Activated CD4-positive, alpha-beta memory T cell treated with anti-CD3 and anti-CD28 coated beads, Interleukin-2, amount 10 ng/mL, durations not matched to agents 7 days and 5 days (primary cell): ENCODE results near the gene ZNF497. TPM values are rescaled to one million over a fixed set of nuclear protein-coding genes. Genes with fewer than 3 reads are reported as not detected.
"Not testable (repeated sequence)": the region's sequence is repeated elsewhere in the genome, so short reads cannot be mapped to it uniquely, and the experiment has no call there.

Experiments used
- CTCF ChIA-PET: fragments of 350-600 bp; sonication (Branson Sonifier 250); formaldehyde crosslinking; loops from one replicate; lab custom pipeline; 2021; ENCODE audit warnings: antibody characterized with exemption, inconsistent platforms; lab: Charles Lee
- POLR2A ChIA-PET: fragments of 350-600 bp; sonication (Branson Sonifier 250); formaldehyde crosslinking; loops from one replicate; lab custom pipeline; 2021; ENCODE audit warnings: antibody characterized with exemption; lab: Charles Lee
- DNase-seq: peaks from one replicate; pipeline ENCODE4 v3.0.0-alpha.2; 2020
- H3K27ac Mint-ChIP-seq: one replicate; pipeline ENCODE4 v1.8.0; 2021; ENCODE audit warnings: mild to moderate bottlenecking, mixed read lengths
- H3K27me3 Mint-ChIP-seq: one replicate; pipeline ENCODE4 v1.8.0; 2021; ENCODE audit warnings: mixed read lengths
- H3K36me3 Mint-ChIP-seq: one replicate; pipeline ENCODE4 v1.8.0; 2021; ENCODE audit warnings: low read depth, mixed read lengths
- H3K4me1 Mint-ChIP-seq: one replicate; pipeline ENCODE4 v1.8.0; 2021; ENCODE audit warnings: mixed read lengths
- H3K4me3 Mint-ChIP-seq: one replicate; pipeline ENCODE4 v1.8.0; 2021; ENCODE audit warnings: mild to moderate bottlenecking, mixed read lengths
- H3K9me3 Mint-ChIP-seq: one replicate; pipeline ENCODE4 v1.8.0; 2021; ENCODE audit warnings: mixed read lengths
- total RNA-seq, 2 experiments: library from RNA; stranded (reverse); gene quantifications; one replicate each; pipeline ENCODE4 v1.2.3, GENCODE V29; 2021

Gene ZNF497
- total RNA-seq: 1 to 10 TPM; 1.1 to 1.2 TPM

- Mint-ChIP-seq H3K36me3 (peaks cover 4% of the 10 kb centered on the region), H3K9me3 (no peaks in the 10 kb centered on the region), H3K4me1 (peaks cover 15% of the 10 kb centered on the region), H3K27me3 (no peaks in the 10 kb centered on the region), H3K4me3 (peak within 1 kb of the TSS; percentile 89), H3K27ac (peak within 1 kb of the TSS; percentile 77)
- ChIA-PET CTCF (interaction anchor here (0.7 to 3.1 kb wide), 7 partner anchors 15 to 152 kb away, joined by 3 to 15 read pairs (median 3); partner anchors contain the start of genes ZNF584 and ZSCAN22), POLR2A (interaction anchor here (0.7 to 3.1 kb wide), 23 partner anchors 9 to 763 kb away, joined by 3 to 22 read pairs (median 5); partner anchors contain the start of genes ERVK3-1, RPS5, ZBTB45 and ZNF274)
- peak; percentile 97 for DNase-seq
Observed at GRCh38 chr19:58362272-58362994, at the start of gene ZNF497. ZNF497 (minus strand) TSS chr19:58362751; CDS start chr19:58357635, 5,116 bp downstream.

DNA sequence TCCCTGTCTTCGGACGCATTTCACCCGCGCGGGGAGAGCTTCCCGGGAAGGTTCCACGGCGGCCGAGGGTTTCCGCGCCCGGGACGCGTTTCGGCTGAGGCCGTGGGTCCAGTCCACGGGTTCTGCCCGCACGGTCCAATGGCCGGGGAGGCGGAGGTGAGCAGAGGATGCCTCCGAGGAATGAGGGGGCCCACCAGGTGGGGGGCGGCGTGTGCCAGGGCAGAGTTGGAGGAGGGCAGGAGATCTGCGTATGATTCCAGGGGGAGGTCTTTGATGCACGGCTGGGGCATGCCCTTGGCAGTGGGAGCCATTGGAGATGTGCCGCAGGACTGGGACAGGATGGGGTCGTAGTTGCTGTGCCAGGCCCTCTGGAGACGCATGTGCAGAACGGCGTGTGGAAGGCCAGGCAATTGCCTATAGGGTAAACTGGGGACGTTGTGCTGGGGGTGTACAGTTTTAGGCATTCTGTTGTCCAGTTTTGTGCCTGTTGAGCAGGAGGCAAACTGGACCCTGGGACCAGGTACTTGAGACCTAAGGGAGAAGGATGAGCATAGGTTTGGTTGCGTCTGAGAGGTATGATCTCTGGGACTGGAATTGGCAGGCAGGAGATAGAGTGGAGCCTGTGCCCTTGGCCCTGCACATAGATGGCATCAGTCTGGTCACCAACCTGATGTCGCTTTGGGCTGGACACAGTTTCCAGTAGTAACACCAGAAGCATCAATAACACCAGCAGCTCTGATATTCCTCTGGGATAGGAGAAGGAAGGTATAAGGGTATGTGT is 46.6 kb upstream of the ZNF497 start:
- no peaks in the 10 kb centered on the region for H3K27me3 Mint-ChIP-seq
- H3K9me3 Mint-ChIP-seq: no peaks in the 10 kb centered on the region
- CTCF ChIA-PET: interaction anchor here (0.6 to 1.0 kb wide), 6 partner anchors 27 to 111 kb away, joined by 3 to 5 read pairs (median 4); partner anchors contain the start of genes ZBTB45, ZNF497 and ZSCAN22
- H3K27ac Mint-ChIP-seq: peak overlapping the region; percentile 62
- H3K4me1 Mint-ChIP-seq: peaks cover 35% of the 10 kb centered on the region
- peak overlapping the region; percentile 95 for H3K4me3 Mint-ChIP-seq
- no peak for DNase-seq
- peaks cover 15% of the 10 kb centered on the region for H3K36me3 Mint-ChIP-seq
- POLR2A ChIA-PET: interaction anchor here (0.8 to 1.2 kb wide), 5 partner anchors 24 to 1088 kb away, joined by 3 to 7 read pairs (median 3); partner anchors contain the start of gene ZNF132

DNA sequence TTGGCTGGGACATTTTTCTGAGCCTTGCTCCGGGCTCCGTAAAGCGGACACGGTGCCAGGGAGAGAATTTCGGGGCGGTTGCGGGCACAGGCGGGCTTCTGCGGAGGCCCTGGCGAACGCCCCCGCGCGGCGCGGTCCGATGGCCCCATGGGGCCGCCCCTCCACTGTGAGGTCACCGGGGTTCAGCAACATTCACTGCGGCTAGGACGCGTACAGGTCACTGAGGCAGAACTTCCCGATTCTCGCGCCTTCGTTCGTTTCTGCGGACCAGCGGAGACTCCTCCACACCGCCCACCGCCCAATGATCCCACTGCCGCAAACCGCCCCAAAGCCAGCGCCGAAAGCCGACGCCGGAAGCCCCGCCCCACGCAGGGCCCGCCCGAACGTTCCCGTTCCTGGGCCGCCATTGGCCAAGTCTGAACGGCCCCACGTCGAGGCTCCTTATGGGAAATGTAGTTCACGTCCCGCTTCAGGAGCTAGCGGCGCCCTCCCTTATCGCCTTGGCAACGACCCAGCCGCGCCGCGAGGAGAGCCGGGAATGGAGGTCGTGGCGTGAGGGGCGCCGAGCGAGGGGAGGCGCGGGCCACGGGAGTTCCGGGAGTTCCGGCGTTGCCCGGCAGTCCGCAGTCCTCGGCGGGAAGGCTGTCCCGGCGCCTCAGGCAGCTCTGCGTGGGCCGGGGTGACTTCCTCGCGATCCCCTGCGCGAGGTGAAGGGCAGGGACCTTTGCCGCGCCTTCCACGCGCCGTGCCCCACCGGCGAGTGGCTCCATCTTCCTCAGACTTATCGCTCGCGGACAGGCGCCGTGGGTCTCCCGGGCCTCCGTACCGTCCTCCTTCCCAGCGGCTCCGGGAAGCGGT is 45.8 kb upstream of the ZNF497 start, which contains the start of gene ZNF584:
ZNF584 (plus strand) TSS at position 498 of the 858 bp plus-strand sequence. CDS start 499 bp downstream, outside the sequence.
- Mint-ChIP-seq H3K4me3 (peak within 1 kb of the TSS; percentile 95), H3K27ac (peak within 1 kb of the TSS; percentile 89), H3K4me1 (peaks cover 39% of the 10 kb centered on the region), H3K9me3 (no peaks in the 10 kb centered on the region), H3K36me3 (peaks cover 15% of the 10 kb centered on the region), H3K27me3 (no peaks in the 10 kb centered on the region)
- ChIA-PET POLR2A (interaction anchor here (0.8 to 1.2 kb wide), 5 partner anchors 23 to 1087 kb away, joined by 3 to 7 read pairs (median 3); partner anchors contain the start of gene ZNF132), CTCF (interaction anchor here (0.6 to 1.0 kb wide), 6 partner anchors 26 to 112 kb away, joined by 3 to 5 read pairs (median 4); partner anchors contain the start of genes ZBTB45, ZNF497 and ZSCAN22)
- peak; percentile 95 for DNase-seq

GRCh38 chr19:58407658-58408151 is 45.2 kb upstream of the ZNF497 start:
- ChIA-PET POLR2A (interaction anchor here (1.2 kb wide), 1 partner anchor 22 kb away, joined by 5 read pairs; no protein-coding TSS in a partner anchor), CTCF (interaction anchor here (1.0 kb wide), 3 partner anchors 45 to 93 kb away, joined by 3 to 5 read pairs (median 3); partner anchors contain the start of gene ZNF497)
- Mint-ChIP-seq H3K27me3 (no peaks in the 10 kb centered on the region), H3K4me3 (peak overlapping the region; percentile 95), H3K36me3 (peaks cover 12% of the 10 kb centered on the region), H3K9me3 (no peaks in the 10 kb centered on the region), H3K27ac (peak overlapping the region; percentile 89), H3K4me1 (peaks cover 43% of the 10 kb centered on the region)
- no peak for DNase-seq

GRCh38 chr19:58406818-58407657 is 44.5 kb upstream of the ZNF497 start:
- peaks cover 9% of the 10 kb centered on the region for H3K36me3 Mint-ChIP-seq
- H3K27ac Mint-ChIP-seq: peak overlapping the region; percentile 89
- POLR2A ChIA-PET: no interaction called here
- no peaks in the 10 kb centered on the region for H3K27me3 Mint-ChIP-seq
- CTCF ChIA-PET: no interaction called here
- H3K4me3 Mint-ChIP-seq: peak overlapping the region; percentile 95
- DNase-seq: no peak
- H3K9me3 Mint-ChIP-seq: no peaks in the 10 kb centered on the region
- H3K4me1 Mint-ChIP-seq: peaks cover 45% of the 10 kb centered on the region

- H3K27ac Mint-ChIP-seq, H3K4me3 Mint-ChIP-seq, POLR2A ChIA-PET: not testable (repeated sequence)
Observed at GRCh38 chr19:58403920-58404478, 41.4 kb upstream of the ZNF497 start.

DNA sequence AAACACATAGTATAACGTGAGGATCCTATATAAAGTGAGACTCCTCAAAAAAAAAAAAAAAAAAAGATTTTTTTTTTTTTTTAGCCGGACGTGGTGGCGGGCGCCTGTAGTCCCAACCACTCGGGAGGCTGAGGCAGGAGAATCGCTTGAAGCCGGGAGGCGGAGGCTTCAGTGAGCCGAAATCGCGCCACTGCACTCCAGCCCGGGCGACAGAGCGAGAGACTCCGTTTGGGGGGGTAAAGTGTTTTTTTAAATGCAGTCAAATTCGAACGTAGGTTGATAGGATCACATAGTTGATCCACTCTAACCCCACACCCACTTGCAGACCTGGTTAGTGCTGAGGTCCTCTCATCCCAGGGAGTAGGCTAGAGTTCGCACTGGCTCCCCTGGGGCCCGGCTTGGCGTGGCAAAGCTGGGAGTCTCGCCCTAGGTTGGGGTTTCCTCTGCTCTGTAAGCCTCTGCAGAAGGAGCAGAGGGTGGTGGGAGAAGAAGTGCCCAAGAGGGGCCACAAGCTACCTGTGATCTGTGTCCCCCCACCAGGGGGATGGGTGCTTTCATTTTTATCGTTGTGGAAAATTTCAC is 39.4 kb upstream of the ZNF497 start:
- ChIA-PET POLR2A (no interaction called here), CTCF (no interaction called here)
- no peaks in the 10 kb centered on the region for H3K27me3 Mint-ChIP-seq
- peak overlapping the region; percentile 74 for H3K27ac Mint-ChIP-seq
- H3K4me3 Mint-ChIP-seq: peak overlapping the region; percentile 80
- H3K36me3 Mint-ChIP-seq: peaks cover 5% of the 10 kb centered on the region
- DNase-seq: no peak
- no peaks in the 10 kb centered on the region for H3K9me3 Mint-ChIP-seq
- peaks cover 34% of the 10 kb centered on the region for H3K4me1 Mint-ChIP-seq

More at GRCh38 chr19:58403920-58404478, 41.4 kb upstream of the ZNF497 start:
- not testable (repeated sequence) for H3K27me3 Mint-ChIP-seq, DNase-seq, H3K36me3 Mint-ChIP-seq, H3K9me3 Mint-ChIP-seq
- CTCF ChIA-PET: interaction anchor here (0.7 kb wide), 1 partner anchor 126 kb away, joined by 4 read pairs; no protein-coding TSS in a partner anchor
- peaks cover 49% of the 10 kb centered on the region for H3K4me1 Mint-ChIP-seq

DNA sequence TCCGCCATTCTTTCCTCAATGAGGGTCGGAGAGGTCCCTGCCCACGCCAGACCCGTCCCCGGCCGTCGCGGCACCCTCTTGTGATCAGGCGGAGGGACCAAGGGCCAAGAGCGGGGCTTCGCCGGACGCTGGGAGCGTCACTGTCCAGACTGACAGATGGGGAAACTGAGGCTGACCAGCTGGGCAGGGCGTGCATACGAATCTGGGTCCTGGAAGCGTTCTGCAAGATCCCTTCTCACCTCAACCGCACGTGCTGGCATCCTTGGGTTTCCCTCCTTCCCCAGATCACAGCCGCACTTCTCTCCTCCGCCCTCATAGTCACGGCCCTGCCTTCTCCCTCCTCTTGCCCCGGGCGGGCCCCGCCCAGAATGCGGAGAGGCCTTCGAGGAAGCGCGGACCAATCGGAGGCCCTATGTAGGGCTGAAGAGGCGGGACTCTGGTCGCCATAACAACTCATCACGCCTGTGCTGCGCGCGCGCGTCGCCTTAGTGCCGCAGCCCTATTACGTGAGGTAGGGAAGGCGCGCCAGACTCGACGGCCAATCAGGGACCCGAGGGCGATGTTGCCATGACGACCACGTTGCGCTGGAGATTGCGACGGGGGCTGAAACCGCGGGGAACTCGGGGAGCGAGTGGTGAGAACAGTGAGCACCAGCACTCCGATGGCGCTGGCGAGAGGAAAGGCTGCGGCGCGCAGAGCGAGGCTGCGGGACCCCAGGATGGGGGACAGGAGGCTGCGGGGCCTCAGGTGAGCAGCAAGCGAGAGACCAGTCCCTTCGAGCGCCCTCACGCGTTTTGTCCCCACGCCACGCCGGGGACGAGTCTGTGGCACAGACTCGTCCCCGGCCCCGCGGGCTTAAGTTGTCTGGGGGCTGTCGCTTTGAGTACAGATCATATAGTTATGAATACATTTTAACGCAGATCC is 38.6 kb upstream of the ZNF497 start:
- Mint-ChIP-seq H3K4me3 (peak overlapping the region; percentile 80), H3K36me3 (no peaks in the 10 kb centered on the region), H3K27ac (peak overlapping the region; percentile 74), H3K9me3 (no peaks in the 10 kb centered on the region), H3K27me3 (no peaks in the 10 kb centered on the region), H3K4me1 (peaks cover 29% of the 10 kb centered on the region)
- peak; percentile 99 for DNase-seq
- ChIA-PET POLR2A (no interaction called here), CTCF (no interaction called here)

DNA sequence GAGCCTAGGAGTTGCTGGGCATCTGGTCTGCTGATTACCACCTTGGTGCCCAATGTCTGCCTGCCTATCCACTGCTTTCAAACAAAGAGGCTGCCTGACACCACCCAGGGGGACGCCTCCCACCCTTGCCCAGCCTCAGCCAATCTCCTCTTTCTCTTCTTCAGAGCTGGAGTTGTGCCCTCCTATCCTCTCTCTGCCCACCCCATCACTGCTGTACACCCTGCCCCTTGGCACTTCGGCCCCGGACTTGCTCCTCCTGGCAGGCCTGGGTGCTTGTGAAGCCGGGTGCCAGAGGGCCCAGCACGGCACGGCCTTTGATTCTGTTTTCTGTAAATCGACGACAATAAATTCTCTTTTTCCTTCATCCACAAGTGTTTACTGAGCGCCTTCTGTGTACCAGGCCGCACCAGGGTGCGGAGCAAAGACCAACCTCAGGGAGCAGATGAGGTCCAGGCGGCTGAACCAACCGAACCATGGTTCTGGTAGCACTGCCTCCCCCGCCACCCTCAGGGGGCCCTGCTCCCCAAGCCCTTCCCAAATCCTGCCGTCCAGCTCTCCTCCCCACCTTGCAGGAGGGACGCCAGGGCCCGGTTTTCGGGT is 37.9 kb upstream of the ZNF497 start:
- peaks cover 3% of the 10 kb centered on the region for H3K36me3 Mint-ChIP-seq
- peaks cover 29% of the 10 kb centered on the region for H3K4me1 Mint-ChIP-seq
- no peak for DNase-seq
- peak overlapping the region; percentile 80 for H3K4me3 Mint-ChIP-seq
- H3K27ac Mint-ChIP-seq: no peak overlapping the region
- ChIA-PET CTCF (no interaction called here), POLR2A (no interaction called here)
- H3K27me3 Mint-ChIP-seq: no peaks in the 10 kb centered on the region
- H3K9me3 Mint-ChIP-seq: no peaks in the 10 kb centered on the region

- Mint-ChIP-seq H3K36me3 (peaks cover 5% of the 10 kb centered on the region), H3K27ac (no peak overlapping the region), H3K27me3 (no peaks in the 10 kb centered on the region), H3K4me1 (peaks cover 30% of the 10 kb centered on the region), H3K4me3 (peak overlapping the region; percentile 32), H3K9me3 (no peaks in the 10 kb centered on the region)
- POLR2A ChIA-PET: no interaction called here
- DNase-seq: no peak
- CTCF ChIA-PET: no interaction called here
Observed at GRCh38 chr19:58399903-58400302, 37.4 kb upstream of the ZNF497 start.
